GM19438 (cell line): Measurements from ENCODE around the gene RPS19BP1.
A peak's percentile ranks its signal among the peaks of the same experiment; 100 is the strongest.

ENCODE experiments used
- ATAC-seq: cut with Tn5 transposase; IDR thresholded peaks from one replicate; pipeline ENCODE4 v1.9.1; 2021; ENCODE audit warnings: low read depth; ENCODE audit not compliant: unreplicated experiment

Gene RPS19BP1, protein sequence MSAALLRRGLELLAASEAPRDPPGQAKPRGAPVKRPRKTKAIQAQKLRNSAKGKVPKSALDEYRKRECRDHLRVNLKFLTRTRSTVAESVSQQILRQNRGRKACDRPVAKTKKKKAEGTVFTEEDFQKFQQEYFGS

DNA sequence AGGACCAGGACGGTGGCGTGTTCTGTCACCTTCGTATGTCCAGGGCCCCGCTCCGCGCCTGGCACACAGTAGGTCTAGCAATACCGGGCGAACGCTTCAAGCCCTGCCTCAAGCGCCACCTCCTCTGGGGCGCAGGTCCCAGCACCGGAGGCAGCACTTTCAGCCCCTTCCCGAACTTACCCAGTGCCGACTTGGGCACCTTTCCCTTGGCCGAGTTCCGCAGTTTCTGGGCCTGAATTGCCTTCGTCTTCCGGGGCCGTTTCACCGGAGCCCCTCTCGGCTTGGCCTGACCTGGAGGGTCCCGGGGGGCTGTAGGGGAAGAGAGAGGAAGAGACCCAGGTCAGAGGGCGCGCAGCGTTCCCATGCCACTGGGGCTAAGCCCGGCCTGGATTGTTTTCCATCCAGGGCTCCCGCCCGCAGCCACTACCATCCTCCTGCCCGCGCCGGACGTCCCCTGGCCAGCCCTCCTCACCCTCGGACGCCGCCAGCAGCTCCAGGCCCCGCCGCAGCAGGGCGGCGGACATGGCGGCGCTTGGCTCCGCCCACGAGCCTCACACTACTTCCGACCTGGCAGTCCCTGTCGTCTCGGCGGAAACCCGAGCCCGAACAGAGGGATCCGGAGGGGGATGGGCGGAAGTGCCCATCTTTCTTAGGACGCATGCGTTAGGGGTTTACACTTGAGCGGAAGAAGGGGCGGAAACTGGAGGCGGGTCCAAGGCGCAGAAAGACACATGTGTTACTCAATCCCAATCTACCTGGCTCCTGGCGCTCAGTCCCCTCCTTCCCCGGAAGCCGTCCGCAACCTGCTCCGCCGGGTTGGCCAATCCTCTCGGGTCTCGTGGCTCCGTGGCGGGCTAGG is at the start of gene RPS19BP1:
Gene RPS19BP1, minus strand, starts transcription at position 534 of the 859 bp plus-strand sequence. Its CDS starts 10 bp downstream, at position 524.
- ATAC-seq: peak; percentile 65

DNA sequence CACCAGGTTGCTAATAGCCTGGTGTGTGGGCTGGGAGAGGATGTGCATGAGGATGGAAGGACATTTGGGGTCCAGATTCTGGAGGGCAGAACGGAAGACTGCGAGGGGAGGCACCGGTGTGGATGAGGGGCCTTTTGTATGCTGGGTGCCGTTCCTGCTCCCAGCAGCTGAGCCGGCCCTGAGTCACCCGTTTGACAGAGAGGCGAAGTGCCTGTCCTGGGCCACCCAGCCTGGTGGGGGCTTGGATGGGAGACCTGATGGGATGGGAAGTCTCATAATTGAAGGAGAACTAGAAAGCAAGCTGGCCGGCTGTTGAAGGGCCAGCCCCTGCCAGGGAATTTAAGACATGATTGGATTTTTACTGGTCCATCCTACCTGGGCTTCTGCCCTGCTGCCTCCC is 48.8 kb upstream of the RPS19BP1 start:
- no peak for ATAC-seq

DNA sequence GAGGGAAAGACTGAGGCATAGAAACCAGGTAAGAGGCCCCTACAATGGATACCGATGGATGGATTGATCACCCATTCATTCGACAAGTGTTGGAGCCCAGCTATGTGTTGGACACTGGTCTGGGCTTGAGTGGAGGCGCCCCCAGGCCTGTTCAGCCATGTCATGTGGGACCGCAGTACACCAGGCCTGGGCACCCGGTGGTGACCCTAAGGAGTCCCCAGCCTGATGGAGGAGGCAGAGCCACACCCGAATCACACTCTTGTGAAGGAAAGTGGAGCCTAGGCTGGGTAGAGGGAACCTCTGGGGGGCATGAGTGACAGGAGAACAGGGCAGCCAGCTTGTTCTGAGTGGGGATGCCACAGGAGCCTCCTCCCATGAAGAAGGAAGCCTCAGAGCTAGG is 48.2 kb upstream of the RPS19BP1 start:
- ATAC-seq: no peak

DNA sequence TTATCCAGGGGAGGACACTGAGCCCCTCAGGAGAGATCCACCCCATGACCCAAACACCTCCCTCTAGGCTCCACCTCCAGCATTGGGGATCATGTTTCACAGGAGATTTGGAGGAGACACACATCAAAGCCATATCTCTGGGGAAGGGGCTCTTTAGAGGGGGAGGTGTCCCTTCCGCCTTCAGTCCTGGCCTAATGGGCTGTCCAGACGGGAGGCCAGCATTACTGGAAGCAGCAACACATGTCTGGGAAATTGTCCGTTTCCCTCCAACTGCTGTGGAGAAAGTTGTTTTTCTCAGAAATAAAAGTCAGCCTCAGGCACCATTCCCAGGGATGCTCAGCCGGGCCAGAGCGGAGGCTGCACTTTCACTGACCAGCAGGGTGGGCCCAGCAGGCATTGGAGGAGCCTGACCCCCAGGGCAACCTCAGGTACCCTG is 47.5 kb upstream of the RPS19BP1 start:
- ATAC-seq: no peak

DNA sequence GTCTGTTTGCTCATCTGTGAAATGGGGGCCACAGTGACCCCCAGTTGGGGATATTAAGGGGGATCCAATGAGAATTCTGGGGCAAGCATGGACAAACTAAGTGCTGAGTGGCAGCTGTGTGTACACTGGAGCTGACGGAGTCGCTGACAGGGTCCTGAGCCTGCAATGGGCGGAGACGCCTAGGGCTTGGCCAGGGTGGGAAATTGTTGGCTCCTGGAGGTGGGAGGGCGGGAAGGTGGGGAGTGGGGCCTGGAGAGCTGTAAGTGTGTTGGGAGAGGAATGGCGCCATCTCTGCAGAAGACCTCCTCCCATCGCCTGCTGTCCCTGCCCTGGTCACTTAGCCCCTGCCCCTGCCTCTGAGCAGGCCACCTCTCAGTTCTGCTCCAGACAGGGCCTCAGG is 45.4 kb upstream of the RPS19BP1 start:
- ATAC-seq: no peak

DNA sequence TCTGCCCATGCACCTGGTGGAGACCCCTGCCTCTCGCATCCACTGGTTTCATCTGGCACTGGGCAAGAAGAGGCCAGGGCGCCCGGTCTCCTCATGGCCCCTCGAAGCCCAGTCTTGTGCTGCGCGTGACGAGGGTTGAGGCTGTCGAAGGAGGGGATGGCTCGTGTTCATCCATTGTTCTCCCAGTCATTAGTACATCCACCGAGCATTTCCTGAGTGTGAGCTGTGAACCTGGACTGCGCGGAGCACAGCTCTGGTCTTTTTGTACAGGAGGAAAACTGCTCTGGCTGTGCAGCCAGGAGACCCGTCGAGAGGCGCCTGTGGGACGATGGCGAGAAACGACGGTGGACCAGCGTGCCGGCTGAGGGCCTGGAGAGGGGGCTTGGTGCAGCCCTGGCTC is 44.8 kb upstream of the RPS19BP1 start:
- no peak for ATAC-seq

DNA sequence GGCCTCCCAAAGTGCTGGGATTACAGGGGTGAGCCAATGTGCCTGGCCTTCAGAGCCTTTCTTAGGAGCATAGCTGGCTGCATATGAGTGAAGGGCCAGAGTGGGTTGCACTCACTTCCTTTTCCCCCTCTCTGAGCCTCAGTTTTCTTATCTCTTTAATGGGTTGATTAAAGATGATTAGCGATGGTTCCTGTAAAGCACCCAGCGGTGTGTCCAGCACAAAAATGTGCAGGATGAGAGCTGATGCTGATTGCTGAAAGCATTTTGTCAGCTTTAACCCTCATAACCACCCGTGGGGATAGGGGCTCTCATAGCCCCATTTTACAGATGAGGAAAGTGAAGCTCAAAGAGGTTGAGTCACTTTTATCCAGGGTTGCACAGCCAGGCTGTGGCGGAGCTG is 43.5 kb upstream of the RPS19BP1 start:
- ATAC-seq: no peak

DNA sequence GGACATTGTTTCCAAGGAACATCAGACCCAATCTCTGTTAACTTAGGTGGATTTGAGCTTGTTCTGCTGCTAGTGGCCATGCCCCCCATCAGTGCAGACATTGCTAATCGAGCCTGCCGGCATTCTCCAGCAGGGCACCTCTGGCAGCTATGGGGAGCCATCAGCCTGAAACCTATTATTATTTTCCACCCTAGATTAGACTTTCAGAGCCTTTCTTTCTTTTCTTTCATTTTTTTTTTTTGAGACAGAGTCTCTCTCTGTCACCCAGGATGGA is 42.9 kb upstream of the RPS19BP1 start:
- ATAC-seq: no peak

DNA sequence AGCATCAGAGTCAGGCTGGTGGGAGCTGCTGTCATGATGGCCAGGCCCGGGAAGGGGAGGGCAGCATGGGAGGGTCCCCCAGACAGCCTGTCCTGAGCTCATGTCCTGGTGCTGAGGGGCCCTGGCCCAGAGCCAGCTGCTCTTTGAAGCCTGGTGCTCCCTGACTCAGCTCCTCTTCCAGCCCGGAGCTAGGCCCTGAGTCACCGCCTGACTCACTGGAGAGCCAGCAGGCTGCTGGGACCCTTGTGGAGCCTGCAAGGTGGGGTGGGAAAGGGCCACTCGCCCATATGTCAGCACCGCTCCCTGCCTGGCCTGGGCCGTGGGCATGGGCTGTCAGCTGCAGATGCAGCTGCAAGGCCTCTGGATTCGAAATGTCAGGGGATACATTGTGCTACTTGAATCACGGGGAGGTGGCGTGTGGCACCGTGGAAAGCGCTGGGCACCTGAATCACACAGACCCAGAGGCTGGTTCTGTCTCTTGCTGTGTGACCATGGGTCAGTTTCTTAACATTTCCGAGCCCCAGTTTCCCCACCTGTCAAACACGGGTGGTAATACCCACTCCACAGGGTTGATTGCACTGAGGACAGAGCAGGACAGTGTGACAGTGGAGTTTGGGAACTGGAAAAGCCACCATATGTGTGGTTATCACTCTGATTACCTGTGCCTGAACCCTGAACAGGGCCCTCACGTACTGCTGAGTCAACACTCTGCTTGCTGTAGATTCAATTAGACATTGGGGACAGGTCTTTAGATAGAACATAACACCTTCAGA is 42.4 kb upstream of the RPS19BP1 start:
- no peak for ATAC-seq

DNA sequence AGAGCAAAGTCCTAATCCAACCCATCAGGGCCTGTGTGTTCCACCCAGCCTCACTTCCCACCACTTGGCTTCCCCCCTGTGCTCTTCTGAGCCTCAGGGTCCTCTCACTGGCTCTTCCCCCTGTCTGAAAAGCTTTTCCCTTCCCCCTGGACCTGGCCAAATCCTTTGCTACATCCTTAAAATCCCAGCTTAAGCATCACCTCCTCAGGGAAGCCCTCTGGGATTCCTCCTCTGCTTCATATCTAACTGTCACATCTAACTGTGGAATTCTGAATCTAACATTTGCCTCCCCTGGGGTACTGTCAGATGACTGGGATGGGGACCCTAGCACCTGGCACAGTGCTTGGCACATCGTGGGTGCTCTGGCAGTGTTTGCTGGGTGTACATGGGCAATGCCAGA is 39.0 kb upstream of the RPS19BP1 start:
- ATAC-seq: no peak

DNA sequence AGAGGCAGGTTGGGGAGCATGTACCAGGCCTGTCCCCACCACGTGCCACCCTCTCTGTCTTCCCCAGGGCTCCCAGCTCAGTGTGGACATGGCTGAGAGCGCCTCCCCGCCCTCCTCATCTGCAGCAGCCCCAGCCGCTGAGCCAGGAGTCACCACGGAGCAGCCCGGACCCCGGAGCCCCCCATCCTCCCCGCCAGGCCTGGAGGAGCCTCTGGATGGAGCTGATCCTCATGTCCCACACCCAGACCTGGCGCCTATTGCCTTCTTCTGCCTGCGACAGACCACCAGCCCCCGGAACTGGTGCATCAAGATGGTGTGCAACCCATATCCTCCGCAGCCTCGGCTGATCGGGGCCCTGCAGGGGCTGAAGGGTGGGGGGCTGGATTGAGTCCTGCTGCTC is 38.1 kb upstream of the RPS19BP1 start, which contains the start of gene CACNA1I:
Gene CACNA1I, plus strand, starts transcription at position 89 of the 400 bp plus-strand sequence. Its CDS starts 0 bp downstream, at position 89.
- no peak for ATAC-seq

DNA sequence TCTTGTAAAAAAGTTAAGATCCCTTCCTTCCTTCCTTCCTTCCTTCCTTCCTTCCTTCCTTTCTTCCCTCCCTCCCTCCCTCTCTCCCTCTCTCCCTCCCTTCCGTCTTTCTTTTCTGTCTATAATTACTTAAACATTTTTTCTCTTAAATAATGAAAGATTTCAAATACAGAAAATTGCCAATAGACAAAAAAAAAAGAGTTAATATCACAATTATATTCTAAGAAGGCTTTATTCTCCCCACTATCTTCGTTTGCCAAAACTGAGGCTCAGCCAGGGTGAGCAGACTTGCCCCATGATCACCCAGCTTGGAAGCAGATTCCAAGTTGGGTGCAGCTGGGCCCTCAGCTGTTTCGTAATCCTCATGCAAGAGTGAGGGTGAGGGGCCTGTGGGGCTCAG is 37.7 kb upstream of the RPS19BP1 start:
- no peak for ATAC-seq

DNA sequence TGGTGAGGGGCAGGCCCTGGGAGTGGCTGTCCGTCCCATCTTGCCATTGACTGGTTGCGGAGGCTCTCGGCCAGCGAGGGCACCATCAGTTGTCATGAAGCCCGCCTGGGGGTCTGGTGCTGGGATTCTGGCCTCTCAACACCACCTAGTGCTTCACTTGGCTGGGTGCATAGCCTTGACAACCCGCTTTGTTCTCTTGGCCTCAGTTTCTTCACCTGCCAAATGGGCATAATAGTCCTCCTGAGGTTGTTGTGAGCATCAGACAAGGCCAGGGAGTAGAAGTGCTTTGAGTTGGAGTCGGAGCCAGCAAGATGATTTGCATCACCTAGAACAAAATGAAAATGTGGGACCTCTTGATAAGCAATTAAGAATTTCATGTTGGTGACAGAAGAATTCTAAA is 36.5 kb upstream of the RPS19BP1 start:
- no peak for ATAC-seq

DNA sequence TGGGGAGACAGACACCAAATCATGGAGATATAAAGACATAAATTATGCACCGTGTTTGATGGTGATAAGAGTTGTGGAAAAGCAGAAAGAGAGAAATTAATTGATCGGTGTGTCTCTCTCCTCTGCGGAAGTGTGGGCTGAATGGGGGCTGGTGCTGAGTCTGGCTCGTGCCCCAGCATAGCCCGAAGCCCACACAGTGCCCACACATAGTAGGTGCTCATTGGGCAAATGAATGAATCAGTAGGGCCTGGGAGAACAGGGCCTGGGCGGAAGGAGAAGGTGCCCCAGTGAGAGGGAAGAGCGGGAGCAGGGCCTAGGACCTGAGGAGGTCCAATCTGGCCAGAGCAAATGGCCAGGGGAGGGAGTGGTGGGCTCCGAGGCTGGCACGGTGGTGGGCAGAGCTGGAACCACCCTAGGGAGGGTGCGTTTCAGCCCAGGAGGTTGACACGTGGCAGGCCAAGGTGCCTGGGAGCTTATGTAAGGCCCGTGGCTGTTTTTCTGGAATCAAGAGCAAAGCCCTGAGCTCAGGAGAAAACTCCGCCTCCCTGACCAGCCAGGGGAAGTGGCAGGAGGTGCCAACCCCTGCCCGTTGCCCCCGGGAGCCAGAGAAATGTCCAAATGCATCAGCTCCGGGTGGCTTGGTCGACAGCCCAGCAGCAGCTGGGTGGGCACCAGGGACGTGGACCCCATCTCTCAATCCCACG is 35.9 kb upstream of the RPS19BP1 start:
- ATAC-seq: no peak

DNA sequence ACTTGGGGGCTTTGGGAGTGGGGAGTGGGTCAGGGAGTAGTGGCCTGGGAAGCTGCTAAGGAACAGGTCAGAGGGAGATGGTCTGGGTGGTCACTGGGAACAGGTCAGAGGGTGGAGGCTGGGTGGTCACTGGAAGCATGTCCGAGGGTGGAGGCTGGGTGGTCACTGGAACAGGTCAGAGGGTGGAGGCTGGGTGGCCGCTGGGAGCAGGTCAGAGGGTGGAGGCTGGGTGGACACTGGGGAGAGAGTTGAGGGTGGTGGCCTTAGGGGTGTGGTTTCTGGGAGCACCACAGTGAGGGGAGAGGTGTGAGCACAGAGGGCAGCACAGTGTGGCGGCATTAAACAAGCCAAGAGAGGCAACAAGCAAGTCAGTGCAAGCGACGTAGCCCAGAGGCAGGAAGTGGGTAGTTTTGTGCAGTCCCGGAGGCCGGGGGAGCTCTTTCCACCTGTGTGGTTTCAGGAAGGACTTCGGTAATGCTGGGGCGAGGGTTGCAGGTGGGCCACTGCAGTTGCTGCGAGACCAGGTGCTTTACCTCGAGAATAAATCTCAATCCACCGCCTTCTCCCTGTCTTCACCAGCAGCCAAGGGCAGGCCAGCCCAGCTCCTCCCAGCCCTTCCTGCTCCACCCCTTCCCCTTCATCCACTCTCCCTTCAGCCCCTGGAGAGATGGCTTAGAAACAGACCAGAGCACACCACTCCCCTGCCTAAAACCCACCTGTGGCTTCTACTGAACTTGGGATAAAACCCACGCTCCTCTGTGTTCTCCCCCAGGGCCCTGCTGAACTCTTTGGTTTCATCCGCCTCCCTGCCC is 34.8 kb upstream of the RPS19BP1 start:
- no peak for ATAC-seq

DNA sequence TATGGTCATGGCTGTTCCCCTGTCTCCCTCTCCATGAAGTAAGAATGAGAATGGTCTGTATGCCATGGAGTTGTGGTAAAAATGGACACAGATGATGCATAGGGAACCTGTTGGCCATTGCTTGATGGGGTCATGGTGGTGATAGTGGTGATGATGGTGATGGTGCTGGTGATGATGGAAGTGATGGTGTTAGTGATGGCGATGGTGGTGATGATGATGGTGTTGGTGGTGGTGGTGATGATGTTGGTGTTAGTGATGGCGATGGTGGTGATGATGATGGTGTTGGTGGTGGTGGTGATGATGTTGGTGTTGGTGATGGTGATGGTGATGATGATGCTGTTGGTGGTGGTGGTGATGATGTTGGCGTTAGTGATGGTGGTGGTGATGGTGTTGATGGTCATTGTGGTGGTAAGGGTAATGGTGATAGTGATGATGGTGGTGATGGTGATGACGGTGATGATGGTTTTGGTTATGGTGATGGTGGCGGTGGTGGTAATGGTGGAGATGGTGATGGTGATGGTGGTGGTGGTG is 32.9 kb upstream of the RPS19BP1 start:
- ATAC-seq: no peak

DNA sequence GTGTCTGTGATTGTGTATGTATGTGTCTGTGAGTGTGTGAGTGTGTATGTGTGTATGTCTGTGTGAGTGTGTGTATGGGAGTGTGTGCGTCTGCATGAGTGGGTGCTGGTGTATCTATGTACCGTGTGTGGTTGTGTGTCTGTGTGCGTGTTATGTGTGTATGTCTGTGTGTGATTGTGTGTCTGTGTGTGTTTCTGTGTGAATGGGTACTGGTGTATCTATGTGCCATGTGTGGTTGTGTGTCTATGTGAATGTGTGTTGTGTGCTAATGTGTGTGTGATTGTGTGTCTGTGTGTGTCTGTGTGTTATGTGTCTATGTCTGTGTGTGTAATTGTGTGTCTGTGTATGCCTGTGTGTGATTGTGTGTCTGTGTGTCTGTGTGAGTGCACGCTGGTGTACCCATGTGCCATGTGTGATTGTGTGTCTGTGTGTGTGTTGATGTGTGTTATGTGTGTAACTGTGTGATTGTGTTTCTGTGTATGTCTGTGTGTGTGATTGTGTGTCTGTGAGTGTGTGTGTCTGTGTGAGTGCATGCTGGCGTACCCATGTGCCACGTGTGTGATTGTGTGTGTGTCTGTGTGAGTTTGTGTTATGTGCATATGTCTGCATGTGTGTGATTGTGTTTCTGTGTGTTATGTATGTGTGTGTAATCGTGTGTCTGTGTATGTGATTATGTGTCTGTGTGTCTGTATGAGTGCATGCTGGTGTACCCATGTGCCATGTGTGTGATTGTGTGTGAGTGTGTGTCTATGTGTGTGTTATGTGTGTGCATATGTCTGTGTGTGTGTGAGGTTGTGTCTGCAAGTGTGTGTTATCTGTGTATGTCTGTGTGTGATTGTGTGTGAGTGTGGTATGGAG is 31.3 kb upstream of the RPS19BP1 start:
- ATAC-seq: no peak

DNA sequence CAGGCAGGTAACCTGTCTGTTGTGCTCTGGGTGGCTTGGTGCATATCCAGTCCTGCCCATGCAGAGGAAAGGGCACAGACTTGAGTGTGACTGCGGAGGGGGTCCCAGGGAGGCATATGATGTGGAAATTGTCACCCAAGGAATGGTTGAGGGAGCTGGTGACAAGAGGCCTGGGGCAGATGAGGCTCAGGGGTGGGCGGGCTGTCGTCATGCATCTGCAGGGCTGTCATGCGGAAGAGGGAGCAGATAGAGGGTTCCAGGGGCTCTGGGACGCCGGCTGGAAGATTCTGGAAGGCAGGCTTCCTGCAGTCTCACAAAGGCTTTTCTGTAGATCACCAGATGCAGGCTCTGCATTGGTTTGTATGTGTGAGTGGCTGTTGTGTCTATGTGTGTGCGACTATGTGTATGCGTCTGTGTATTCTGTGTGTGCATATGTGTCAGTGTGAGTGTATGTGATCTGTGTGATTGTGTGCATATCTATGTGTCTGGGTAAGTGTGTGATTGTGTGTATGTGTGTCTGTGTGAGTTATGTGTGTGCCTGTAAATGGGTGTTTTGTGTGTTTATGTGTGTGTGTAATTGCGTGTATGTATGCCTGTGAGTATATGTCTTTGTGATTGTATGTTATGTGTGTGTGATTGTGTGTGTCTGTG is 30.4 kb upstream of the RPS19BP1 start:
- no peak for ATAC-seq

DNA sequence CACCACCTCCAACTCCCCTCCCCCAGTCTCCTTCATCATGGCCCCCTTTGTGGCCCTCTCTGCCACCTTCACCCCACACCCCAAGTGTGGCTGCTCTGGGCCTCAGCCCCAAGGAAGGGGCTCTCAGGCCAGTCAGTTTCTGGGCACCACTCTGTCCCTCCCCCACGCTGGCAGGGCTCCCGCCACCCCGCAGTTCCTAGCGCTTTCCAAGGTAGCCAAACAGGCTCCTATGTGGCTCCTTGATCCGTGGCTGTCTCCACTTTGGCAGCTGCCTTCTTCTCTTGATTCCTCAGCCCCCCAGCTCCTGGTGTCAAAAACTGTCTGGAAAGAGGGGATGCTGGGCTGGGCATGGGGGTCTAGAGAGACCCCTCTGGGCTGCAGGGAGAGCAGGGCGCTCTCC is 27.6 kb upstream of the RPS19BP1 start:
- ATAC-seq: no peak
